ENCODE measurements around the gene RNF217. TPM values are rescaled to one million over a fixed set of nuclear protein-coding genes. Genes with fewer than 3 reads are reported as not detected.

The RNF217 gene
- total and polyA plus RNA-seq, 2 of the 8 experiments (the other 6 are each of a cell fraction or from before 2014, with no cell fraction given) = 2.0 to 8.9 TPM

DNA sequence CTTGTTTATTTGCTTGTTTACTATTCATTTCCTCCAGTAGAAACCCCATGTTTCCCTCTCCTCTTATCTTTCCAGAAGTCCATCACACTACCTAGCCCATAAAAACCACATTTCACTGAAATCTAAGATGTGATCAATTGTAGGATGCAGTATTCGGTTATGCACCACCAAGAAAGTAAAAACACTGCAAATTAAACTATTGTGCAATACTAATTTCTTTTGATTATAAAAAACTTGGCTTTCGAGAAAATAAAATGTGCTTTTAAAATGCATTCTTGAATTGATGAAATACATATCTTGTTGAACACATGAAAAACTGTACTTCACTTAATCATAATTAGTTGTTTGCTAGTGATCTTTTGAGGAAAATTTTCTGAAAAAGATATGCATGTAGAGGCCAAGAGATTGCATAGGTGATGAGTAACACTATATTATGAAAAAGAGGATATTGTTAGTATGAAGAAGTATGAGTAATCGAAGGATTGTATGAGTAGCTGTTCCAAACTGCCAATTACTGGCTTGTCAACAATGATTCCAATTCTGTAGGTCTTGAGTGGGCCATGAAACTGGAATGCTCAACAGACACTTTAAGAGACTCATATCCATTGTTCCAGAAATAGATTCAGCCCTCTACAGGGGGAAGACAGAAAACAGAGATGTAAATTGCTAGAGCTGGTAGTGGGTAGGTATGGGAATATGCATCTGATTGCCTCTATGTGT, 79.7 kb downstream of the RNF217 start:
- H4K91ac ChIP-seq (replicated peaks; ENCODE audit: insufficient read length, low read length) = no peak overlapping the region
- WGBS, 2 experiments (ENCODE audit: extremely low coverage in 1 of 2, insufficient coverage in 1 of 2, insufficient read length in 1 of 2, insufficient replicate concordance in 2 of 2, low coverage in 1 of 2, low lambda C conversion rate in 2 of 2, missing lambda C conversion rate in 1 of 2) = 84 to 100% methylated on average over 1 to 3 of the region's 3 CpGs
- no peak overlapping the region for H3K27ac ChIP-seq (ENCODE audit: low read depth, low read length)
- H2BK120ac ChIP-seq (replicated peaks; ENCODE audit: low read depth, low read length) = no peak overlapping the region
- H2AK5ac ChIP-seq (ENCODE audit: low read depth, low read length) = no peak overlapping the region
- no peak overlapping the region for H2BK5ac ChIP-seq (ENCODE audit: low read depth, low read length)
- H2BK15ac ChIP-seq (ENCODE audit: low read length) = no peak overlapping the region
- no peaks in the 10 kb centered on the region for H3K23me2 ChIP-seq (ENCODE audit: low read depth, low read length)
- no peak overlapping the region for H3K18ac ChIP-seq (ENCODE audit: extremely low read depth, low read length)
- H3K23ac ChIP-seq (ENCODE audit: insufficient read length) = no peak overlapping the region
- H4K20me1 ChIP-seq (replicated peaks in 1 of 2; ENCODE audit: control insufficient read depth in 1 of 2, insufficient read depth in 2 of 2, low read length in 2 of 2) = no peaks in the 10 kb centered on the region
- ChIA-PET POLR2A (ENCODE audit: partially characterized antibody) (no interaction called here), CTCF (ENCODE audit: partially characterized antibody) (interaction anchor here (1.0 to 1.2 kb wide), 3 partner anchors 9 to 72 kb away, joined by 3 read pairs; no protein-coding TSS in a partner anchor)
- H3K4me1 ChIP-seq (replicated peaks in 1 of 4; ENCODE audit: control insufficient read depth in 3 of 4, insufficient read depth in 4 of 4, low read length in 3 of 4) = peaks cover 0 to 7% (median under 1%) of the 10 kb centered on the region in 4 experiments; a peak in 4 of 7 replicates
- no peak overlapping the region for H4K5ac ChIP-seq (ENCODE audit: insufficient read length, low read depth, low read length)
- H3K14ac ChIP-seq (ENCODE audit: insufficient read length) = no peak overlapping the region
- no peak overlapping the region for H3K4me3 ChIP-seq (ENCODE audit: extremely low read depth in 1 of 4, insufficient read depth in 2 of 4, low read depth in 3 of 4, low read length in 4 of 4)
- TF ChIP-seq CEBPB (IDR thresholded peaks at IDR 0.05; ENCODE audit: low read depth, low read length) (peak; percentile 63; the same call in 1 of the 2 replicates), SAP30 (IDR thresholded peaks at IDR 0.05; ENCODE audit: insufficient read depth, insufficient replicate concordance, low read length) (no peak)
- DNase-seq (ENCODE audit: low read depth in 1 of 2, low spot score in 2 of 2) (no peak), FAIRE-seq (no peak)
- H3K79me2 ChIP-seq (ENCODE audit: control insufficient read depth in 1 of 2, insufficient read depth in 2 of 2, low read length in 2 of 2) = no peaks in the 10 kb centered on the region
- no peak overlapping the region for H3K4me2 ChIP-seq (ENCODE audit: insufficient read depth in 1 of 2, low read depth in 2 of 2, low read length in 2 of 2)
- no peaks in the 10 kb centered on the region for H3K27me3 ChIP-seq (replicated peaks in 1 of 4; ENCODE audit: control insufficient read depth in 3 of 4, extremely low read depth in 1 of 4, insufficient read depth in 3 of 4, low read length in 3 of 4)
- H2AFZ ChIP-seq (ENCODE audit: low read length) = no peak overlapping the region
- no peak overlapping the region for H3K9ac ChIP-seq (replicated peaks in 1 of 4; ENCODE audit: extremely low read depth in 1 of 4, low read depth in 3 of 4, low read length in 3 of 4)
- no peak overlapping the region for H3K4ac ChIP-seq (replicated peaks; ENCODE audit: insufficient read length, low read depth, low read length)
- no peaks in the 10 kb centered on the region for H3K79me1 ChIP-seq (ENCODE audit: low read depth, low read length)
- no peaks in the 10 kb centered on the region for H3K36me3 ChIP-seq (ENCODE audit: control insufficient read depth in 2 of 4, insufficient read depth in 4 of 4, low read length in 3 of 4)
- no peak overlapping the region for H2BK12ac ChIP-seq (ENCODE audit: low read depth, low read length)
- no peak overlapping the region for H4K8ac ChIP-seq (ENCODE audit: extremely low read depth, insufficient read depth, low read length)
- no peak overlapping the region for H2BK20ac ChIP-seq (ENCODE audit: low read length)
- H3K56ac ChIP-seq (replicated peaks; ENCODE audit: insufficient read length, low read depth, low read length) = no peak overlapping the region
- H3K9me3 ChIP-seq (ENCODE audit: insufficient read depth in 2 of 2, low read depth in 1 of 2, low read length in 1 of 2) = no peaks in the 10 kb centered on the region

Measured in H1 (cell line).